GM21529 (cell line): ENCODE results near the gene TES.
"Not testable (repeated sequence)": the region's sequence is repeated elsewhere in the genome, so short reads cannot be mapped to it uniquely, and the experiment has no call there.

Source experiments
- ATAC-seq: cut with Tn5 transposase; IDR thresholded peaks from one replicate; pipeline ENCODE4 v1.9.1; 2021; ENCODE audit not compliant: unreplicated experiment

Gene TES, protein sequence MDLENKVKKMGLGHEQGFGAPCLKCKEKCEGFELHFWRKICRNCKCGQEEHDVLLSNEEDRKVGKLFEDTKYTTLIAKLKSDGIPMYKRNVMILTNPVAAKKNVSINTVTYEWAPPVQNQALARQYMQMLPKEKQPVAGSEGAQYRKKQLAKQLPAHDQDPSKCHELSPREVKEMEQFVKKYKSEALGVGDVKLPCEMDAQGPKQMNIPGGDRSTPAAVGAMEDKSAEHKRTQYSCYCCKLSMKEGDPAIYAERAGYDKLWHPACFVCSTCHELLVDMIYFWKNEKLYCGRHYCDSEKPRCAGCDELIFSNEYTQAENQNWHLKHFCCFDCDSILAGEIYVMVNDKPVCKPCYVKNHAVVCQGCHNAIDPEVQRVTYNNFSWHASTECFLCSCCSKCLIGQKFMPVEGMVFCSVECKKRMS

GRCh38 chr7:116210345-116211005 is at the start of gene TES:
TES (plus strand) TSS chr7:116210539; CDS start chr7:116210708, 169 bp downstream.
- peak; percentile 78 for ATAC-seq

GRCh38 chr7:116161728-116162127 is 48.6 kb upstream of the TES start:
- no peak for ATAC-seq

GRCh38 chr7:116162254-116162653 is 48.1 kb upstream of the TES start:
- peak; percentile 53 for ATAC-seq

DNA sequence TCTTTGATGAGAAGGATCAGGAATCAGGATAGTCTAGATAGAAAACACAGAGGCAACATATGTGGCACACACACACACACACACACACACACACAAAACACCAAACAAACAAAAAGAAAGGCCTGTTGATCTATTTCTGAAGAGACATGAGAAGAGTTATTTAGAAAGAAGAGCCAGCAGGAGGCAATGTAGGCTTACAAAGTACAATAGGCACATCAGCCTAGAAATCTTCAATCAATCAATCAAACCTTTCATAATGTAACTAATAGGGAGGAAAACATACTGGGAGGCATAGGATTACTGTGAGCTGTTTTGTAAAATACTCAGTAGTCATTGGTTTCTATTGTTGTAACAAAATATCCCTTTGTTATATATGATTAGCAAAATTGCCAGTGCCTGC is 47.3 kb upstream of the TES start:
- no peak for ATAC-seq

- ATAC-seq: no peak
Measured at GRCh38 chr7:116164552-116165306, 45.6 kb upstream of the TES start.

GRCh38 chr7:116165717-116166116 is 44.6 kb upstream of the TES start:
- peak; percentile 62 for ATAC-seq

DNA sequence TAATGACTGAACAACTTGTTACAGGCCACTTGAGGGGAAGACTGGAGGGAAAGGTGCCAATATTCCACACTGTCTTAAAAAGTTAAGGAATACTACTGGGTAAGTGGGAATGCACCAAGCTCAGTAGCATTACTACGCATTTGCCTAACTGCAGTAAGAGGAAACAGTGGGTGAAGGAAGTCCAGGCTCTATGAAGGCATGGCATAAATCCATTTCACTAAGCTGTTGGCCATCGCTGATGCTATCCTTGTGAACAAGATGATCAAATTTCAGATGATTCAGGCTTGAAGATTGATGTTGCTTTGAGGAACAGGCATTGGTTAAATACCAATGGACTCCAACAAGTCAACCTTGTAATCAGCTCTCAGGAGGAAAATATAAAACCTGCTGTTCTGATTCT is 44.2 kb upstream of the TES start:
- ATAC-seq: no peak

DNA sequence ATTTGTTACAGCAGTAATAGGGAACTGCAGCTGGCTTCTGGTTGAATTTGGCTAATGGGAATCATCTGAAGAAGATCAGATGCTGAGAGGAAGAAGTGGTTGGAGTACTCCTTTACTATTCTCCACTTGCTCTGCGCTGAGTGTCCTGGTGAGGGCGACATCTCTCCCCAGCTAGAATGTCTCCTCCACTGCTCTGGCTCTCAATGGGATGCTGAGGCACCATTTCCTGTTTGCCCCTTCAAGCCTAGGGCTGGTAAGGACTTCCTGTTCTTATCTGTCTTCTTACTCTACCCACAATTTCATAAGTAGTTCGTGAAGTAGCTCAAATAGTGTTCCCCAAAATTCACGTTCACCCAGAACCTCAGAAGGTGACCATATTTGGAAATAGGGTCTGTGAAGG is 43.2 kb upstream of the TES start:
- ATAC-seq: no peak

DNA sequence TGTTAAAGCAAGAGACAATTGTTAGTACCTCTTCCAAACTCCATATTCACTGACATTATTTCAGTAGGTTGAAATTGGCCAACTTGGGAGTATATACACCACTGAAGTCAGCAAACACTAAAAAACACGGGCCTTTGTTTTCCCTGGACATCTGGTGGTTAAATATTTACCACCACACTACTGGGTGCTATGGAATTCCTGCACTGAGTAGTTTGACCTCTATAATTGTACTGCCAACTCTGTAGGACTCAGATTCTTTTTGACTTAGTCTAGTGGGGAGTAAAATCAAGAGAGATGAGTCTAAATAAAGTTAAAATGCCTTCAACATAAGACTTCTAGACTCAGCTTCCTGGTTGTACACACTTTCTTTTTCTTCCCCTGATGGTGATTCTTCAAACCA is 41.3 kb upstream of the TES start:
- no peak for ATAC-seq

GRCh38 chr7:116170180-116170579 is 40.2 kb upstream of the TES start:
- ATAC-seq: no peak

DNA sequence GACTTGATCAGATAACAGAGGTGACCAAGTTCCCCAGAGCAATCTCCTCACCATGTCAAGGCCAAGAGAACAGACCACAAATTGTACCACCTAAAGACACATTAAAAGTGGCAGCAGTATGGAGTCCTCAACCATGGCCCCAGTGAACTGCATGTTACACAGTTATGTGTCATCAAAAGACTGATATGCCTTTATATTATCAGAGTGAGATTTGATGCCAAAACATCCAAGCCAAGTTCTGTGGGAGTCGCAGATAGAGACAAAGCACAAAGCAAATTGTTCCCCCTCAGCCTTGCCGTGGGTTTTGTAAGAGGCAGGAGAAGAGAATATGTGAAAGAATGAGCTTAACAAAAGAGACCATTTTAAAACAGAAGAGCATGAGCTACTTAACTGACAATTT is 39.2 kb upstream of the TES start:
- no peak for ATAC-seq

GRCh38 chr7:116172353-116172752 is 38.0 kb upstream of the TES start:
- no peak for ATAC-seq

GRCh38 chr7:116173051-116174028 is 37.0 kb upstream of the TES start:
- peak; percentile 53 for ATAC-seq

- not testable (repeated sequence) for ATAC-seq
Measured at GRCh38 chr7:116175095-116175494, 35.2 kb upstream of the TES start.

GRCh38 chr7:116176226-116176625 is 34.1 kb upstream of the TES start:
- no peak for ATAC-seq

DNA sequence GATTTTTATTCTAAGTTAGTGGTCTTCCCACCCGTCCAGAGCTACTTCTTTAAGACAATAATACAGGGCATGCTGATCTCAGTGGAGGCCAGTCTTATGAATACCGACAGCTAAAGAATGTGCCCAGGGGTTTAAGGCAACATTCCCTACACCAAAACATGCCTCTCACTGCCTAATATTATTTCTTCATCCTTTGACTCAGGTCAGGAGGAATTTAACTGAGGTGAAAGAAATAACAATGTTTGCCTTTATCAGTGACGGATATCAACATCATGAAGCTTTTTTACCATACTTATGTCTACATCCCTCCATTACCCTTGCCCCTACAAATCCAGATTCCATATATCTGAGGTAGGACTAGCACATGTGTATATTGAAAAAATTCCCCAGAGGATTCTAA is 33.3 kb upstream of the TES start:
- ATAC-seq: no peak

DNA sequence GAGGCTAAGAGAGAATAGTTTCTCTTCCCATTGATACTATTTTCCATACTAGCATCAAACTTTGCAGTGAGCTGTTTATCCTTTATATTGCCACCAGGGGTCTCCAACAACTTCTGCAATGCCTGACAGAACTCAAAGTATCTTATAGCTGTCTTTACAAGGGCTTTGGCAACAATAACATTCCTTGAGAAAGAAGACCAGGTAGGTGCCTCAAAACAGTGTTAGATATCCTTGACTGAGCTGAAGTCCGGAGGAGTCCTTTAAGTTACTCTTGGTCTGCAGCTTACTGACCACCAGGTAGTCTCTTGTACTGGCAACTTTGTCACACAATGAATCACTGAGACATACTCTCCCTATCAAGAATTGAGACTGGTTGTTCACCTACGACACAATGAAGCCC is 30.0 kb upstream of the TES start:
- ATAC-seq: peak; percentile 92

GRCh38 chr7:116182023-116182422 is 28.3 kb upstream of the TES start:
- ATAC-seq: no peak

DNA sequence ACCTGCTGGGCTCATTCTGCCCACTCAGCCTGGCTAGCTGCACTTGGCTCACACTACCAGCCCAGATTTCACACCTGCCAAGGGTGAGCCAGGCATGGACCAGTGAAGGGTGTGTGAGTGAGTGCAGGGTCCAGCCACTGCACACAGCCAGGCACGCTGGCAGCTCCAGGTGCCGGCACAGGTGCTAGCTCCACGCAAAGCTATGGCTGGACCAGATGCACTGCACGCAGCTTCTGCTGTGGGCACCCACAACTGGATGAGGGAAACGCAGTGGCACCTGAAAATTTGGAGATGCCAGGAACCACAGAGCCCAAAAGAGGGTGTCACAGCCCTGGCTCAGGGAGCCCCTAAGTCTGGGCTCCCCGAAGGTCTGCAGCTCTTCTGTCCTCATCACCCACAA is 24.9 kb upstream of the TES start:
- ATAC-seq: no peak

DNA sequence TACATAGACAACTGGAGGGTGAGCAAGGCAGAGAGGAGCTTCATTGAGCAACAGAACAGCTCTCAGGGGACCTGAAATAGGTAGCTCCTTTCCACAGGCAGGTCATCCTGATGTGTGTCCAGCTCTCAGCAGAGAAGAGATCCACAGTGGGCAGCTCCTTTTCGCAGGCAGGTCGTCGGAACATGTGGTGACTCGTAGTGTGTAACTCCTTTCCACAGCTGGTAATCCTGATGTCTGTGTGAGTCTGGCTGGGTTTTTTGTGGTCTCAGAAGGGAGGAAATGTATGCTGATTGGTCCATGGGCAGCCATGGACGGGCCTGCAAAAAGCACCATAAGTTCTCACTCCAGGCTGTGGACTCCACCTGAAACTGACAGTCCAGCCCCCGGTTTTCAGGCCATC is 24.4 kb upstream of the TES start:
- no peak for ATAC-seq

- ATAC-seq: no peak
Measured at GRCh38 chr7:116187400-116187799, 22.9 kb upstream of the TES start.
